ENCODE data around the gene NUDCD3. TPM values are rescaled to one million over a fixed set of nuclear protein-coding genes. Genes with fewer than 3 reads are reported as not detected.

The NUDCD3 gene
- total and polyA plus RNA-seq, 2 of the 8 experiments (the other 6 are each of a cell fraction or from before 2014, with no cell fraction given), result 35.2 to 93.7 TPM

- Histone ChIP-seq H4K20me1 (replicated peaks in 1 of 2; ENCODE audit: control insufficient read depth in 1 of 2, insufficient read depth in 2 of 2, low read length in 2 of 2) (peaks cover 2 to 7% of the 10 kb centered on the region in 2 experiments), H3K36me3 (ENCODE audit: control insufficient read depth in 2 of 4, insufficient read depth in 4 of 4, low read length in 3 of 4) (peaks cover 0 to 3% (median 1%) of the 10 kb centered on the region in 4 experiments; a peak in 2 of 8 replicates), H3K14ac (ENCODE audit: insufficient read length) (no peak overlapping the region), H3K27ac (ENCODE audit: low read depth, low read length) (no peak overlapping the region), H3K18ac (ENCODE audit: extremely low read depth, low read length) (no peak overlapping the region), H3K79me1 (ENCODE audit: low read depth, low read length) (peaks cover 9% of the 10 kb centered on the region), H2BK120ac (replicated peaks; ENCODE audit: low read depth, low read length) (no peak overlapping the region), H2BK12ac (ENCODE audit: low read depth, low read length) (no peak overlapping the region), H2BK20ac (ENCODE audit: low read length) (no peak overlapping the region), H2BK15ac (ENCODE audit: low read length) (no peak overlapping the region), H3K23ac (ENCODE audit: insufficient read length) (no peak overlapping the region), H3K23me2 (ENCODE audit: low read depth, low read length) (no peaks in the 10 kb centered on the region; the same call in 1 of the 2 replicates), H3K4ac (replicated peaks; ENCODE audit: insufficient read length, low read depth, low read length) (no peak overlapping the region), H3K4me3 (ENCODE audit: extremely low read depth in 1 of 4, insufficient read depth in 2 of 4, low read depth in 3 of 4, low read length in 4 of 4) (no peak overlapping the region), H4K91ac (replicated peaks; ENCODE audit: insufficient read length, low read length) (no peak overlapping the region), H3K4me2 (ENCODE audit: insufficient read depth in 1 of 2, low read depth in 2 of 2, low read length in 2 of 2) (no peak overlapping the region), H2AK5ac (ENCODE audit: low read depth, low read length) (no peak overlapping the region), H3K27me3 (replicated peaks in 1 of 4; ENCODE audit: control insufficient read depth in 3 of 4, extremely low read depth in 1 of 4, insufficient read depth in 3 of 4, low read length in 3 of 4) (no peaks in the 10 kb centered on the region), H3K56ac (replicated peaks; ENCODE audit: insufficient read length, low read depth, low read length) (no peak overlapping the region), H3K9ac (replicated peaks in 1 of 4; ENCODE audit: extremely low read depth in 1 of 4, low read depth in 3 of 4, low read length in 3 of 4) (no peak overlapping the region), H3K9me3 (ENCODE audit: insufficient read depth in 2 of 2, low read depth in 1 of 2, low read length in 1 of 2) (no peaks in the 10 kb centered on the region), H3K79me2 (ENCODE audit: control insufficient read depth in 1 of 2, insufficient read depth in 2 of 2, low read length in 2 of 2) (peaks cover 0 to 41% of the 10 kb centered on the region in 2 experiments; a peak in 3 of 4 replicates), H2AFZ (ENCODE audit: low read length) (no peak overlapping the region), H2BK5ac (ENCODE audit: low read depth, low read length) (no peak overlapping the region), H4K8ac (ENCODE audit: extremely low read depth, insufficient read depth, low read length) (no peak overlapping the region), H3K4me1 (replicated peaks in 1 of 4; ENCODE audit: control insufficient read depth in 3 of 4, insufficient read depth in 4 of 4, low read length in 3 of 4) (no peaks in the 10 kb centered on the region), H4K5ac (ENCODE audit: insufficient read length, low read depth, low read length) (no peak overlapping the region)
- ChIA-PET POLR2A (ENCODE audit: partially characterized antibody) (interaction anchor here (0.6 to 1.8 kb wide), 2 partner anchors 128 to 226 kb away, joined by 3 to 4 read pairs; partner anchors contain the start of gene TMED4), CTCF (ENCODE audit: partially characterized antibody) (interaction anchor here (0.8 to 2.7 kb wide), 6 partner anchors 8 to 218 kb away, joined by 3 to 23 read pairs (median 4); no protein-coding TSS in a partner anchor)
- DNase-seq (ENCODE audit: low read depth in 1 of 2, low spot score in 2 of 2), result no peak
- 91% methylated on average over 2 of the region's 2 CpGs; no CpG with 5 or more reads in 1 of the 2 experiments for WGBS, 2 experiments (ENCODE audit: extremely low coverage in 1 of 2, insufficient coverage in 1 of 2, insufficient read length in 1 of 2, insufficient replicate concordance in 2 of 2, low coverage in 1 of 2, low lambda C conversion rate in 2 of 2, missing lambda C conversion rate in 1 of 2)
- FAIRE-seq, result no peak
Observed at GRCh38 chr7:44454348-44454747, 36.1 kb downstream of the NUDCD3 start.

Data from H1 (cell line).